NCI-H187 (cell line): ENCODE data around the gene GNG7.
A peak's percentile ranks its signal among the peaks of the same experiment; 100 is the strongest.

Source experiments
- DNase-seq, 2 experiments: peaks; one replicate each; lab custom pipeline; 2025; lab: John Stamatoyannopoulos, UW

Gene GNG7

GRCh38 chr19:2702170-2703076 lies at the start of gene GNG7:
Gene GNG7 (minus strand): TSS chr19:2702694. CDS start chr19:2520688, 182,006 bp downstream.
- DNase-seq = peak; percentile 52 to 93

GRCh38 chr19:2751438-2751830 lies 48.9 kb upstream of the GNG7 start:
- no peak for DNase-seq

DNA sequence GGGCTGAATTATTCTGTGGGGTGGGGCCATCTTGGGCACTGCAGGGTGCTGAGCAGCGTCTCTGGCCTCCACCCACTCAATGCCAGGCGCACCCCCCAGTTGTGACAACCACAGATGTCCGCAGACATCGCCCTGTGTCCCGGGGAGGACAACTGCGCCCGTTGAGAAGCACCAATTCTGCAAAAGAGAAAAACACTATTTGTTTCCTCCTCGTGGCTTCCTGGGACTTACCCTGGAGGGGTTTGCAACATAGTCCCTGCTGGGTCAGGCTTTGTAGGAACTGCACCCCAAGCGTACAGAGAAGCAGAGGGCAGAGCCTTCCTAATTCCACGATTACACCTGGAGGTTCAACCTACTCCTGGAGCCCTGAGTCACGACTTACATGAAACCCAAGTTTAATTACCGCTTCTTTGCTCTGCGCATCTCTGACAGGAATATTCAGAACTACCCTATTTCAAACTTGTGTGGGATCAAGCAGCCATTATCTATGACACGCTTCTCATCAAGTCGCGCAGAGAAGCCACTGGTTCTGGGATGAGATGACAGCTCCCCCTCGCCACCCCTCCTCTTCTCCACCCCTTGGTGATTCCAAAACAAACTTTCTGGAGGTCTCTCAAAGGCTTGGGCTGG lies 48.4 kb upstream of the GNG7 start:
- DNase-seq = no peak

DNA sequence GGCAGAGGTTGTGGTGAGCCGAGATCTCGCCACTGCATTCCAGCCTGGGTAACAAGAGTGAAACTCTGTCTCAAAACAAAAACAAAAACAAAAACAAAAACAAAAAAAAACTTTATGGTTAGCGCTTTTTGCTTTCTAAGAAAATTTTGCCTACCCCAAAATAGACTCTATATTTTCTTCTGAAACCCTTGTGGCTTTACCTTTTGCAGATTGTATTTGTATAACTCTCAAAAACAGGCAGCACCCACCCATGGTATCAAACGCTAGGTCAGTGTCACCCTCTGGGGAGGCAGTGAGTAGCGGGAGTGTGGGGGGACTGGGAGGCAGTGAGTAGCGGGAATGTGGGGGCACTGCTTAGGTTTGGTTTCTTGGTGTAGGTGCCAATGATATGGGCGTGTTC lies 44.9 kb upstream of the GNG7 start:
- DNase-seq = no peak

GRCh38 chr19:2744113-2744512 lies 41.6 kb upstream of the GNG7 start:
- DNase-seq = no peak

GRCh38 chr19:2743099-2743498 lies 40.6 kb upstream of the GNG7 start:
- no peak for DNase-seq

- DNase-seq = no peak
Measured at GRCh38 chr19:2740314-2740656, 37.8 kb upstream of the GNG7 start.

DNA sequence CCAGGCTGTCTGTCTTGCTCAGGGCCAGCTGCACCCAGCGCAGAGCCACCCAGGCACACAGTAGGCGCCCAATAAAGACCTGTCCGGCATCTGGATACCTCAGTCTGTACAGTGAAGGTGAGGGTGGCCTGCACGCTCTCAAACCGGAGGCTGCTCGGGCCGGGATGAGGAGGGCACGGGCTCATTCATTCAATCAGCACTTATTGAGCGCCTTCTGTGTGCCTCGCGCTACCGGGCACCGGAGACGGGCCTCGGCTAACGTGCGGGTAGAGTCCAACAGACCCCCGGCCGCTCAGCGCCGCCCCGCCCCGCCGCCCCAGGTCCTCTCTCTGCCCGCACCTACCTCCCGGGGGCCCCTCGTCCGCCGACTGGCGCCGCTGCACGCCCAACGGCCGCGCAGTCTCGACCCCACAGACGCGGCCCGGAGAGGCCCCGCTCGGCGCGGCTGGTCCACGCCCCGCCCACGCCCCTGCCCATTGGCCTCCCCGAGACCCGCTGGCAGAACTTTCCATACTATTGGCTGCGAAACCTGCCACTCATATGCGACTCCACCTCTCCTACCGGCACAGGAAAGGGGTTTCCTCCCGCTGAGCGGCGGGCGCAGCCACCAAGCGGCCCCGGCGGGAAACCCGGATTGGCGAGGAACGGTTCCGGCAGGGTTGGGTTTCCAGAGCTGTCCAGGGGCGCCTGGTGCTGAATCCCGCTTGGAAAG lies 37.3 kb upstream of the GNG7 start, which contains the start of gene SLC39A3:
Gene SLC39A3 (minus strand): TSS at position 416 of the 712 bp plus-strand sequence. CDS start 2,760 bp downstream, outside the sequence.
- DNase-seq = peak; percentile 97

DNA sequence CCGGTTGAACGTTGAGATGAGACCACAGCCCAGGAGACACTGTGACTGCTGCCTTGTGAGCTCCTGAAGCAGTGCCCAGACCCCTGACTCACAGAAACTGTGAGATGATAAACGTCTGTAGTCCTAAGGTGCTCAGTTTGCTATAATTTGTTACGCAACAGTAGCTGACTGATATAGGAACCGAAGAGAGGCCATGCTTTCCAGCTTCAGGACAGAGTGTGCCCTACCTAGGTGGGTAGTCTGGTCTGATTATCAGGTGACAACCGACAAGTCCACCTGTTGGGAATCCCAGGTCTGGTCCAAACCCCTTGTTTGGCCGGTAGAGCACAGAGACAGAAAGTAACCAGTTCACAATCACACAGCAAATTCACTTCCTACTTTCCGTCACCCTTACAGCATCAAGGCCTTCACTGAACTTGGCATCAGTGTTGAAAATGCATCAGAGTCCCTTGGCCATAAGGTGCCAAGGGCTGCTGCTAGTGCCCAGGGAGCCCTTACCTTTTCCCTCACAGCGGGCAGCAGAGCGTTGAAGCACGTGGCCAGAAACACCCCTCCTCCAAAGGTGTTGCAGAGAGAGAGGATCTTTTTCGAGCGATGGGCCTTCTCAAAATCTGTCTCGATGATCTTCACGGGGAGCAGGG lies 34.2 kb upstream of the GNG7 start:
- DNase-seq = no peak

DNA sequence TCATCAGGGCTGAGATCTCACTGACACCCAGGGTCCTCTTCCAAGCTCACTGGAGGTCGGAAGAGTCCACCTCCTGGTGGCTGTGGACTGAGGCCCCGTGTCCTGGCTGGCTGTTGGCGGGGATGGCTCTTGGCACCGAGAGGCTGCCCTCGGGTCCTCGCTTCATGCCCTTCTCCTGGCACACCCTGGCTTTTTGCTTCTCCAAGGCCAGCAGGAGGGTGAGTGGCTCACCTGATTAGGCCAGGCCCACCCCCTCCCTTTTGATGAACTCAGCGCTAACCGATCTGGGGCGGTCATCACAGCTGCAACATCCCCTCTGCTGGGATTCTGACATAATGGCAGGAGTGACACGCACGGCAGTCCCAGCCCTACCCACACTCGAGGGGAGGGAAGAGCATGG lies 32.9 kb upstream of the GNG7 start:
- no peak for DNase-seq

GRCh38 chr19:2734589-2735288 lies 32.2 kb upstream of the GNG7 start:
- DNase-seq = no peak

- no peak for DNase-seq
Measured at GRCh38 chr19:2733930-2734588, 31.6 kb upstream of the GNG7 start.

- no peak for DNase-seq
Measured at GRCh38 chr19:2732883-2733282, 30.4 kb upstream of the GNG7 start.

DNA sequence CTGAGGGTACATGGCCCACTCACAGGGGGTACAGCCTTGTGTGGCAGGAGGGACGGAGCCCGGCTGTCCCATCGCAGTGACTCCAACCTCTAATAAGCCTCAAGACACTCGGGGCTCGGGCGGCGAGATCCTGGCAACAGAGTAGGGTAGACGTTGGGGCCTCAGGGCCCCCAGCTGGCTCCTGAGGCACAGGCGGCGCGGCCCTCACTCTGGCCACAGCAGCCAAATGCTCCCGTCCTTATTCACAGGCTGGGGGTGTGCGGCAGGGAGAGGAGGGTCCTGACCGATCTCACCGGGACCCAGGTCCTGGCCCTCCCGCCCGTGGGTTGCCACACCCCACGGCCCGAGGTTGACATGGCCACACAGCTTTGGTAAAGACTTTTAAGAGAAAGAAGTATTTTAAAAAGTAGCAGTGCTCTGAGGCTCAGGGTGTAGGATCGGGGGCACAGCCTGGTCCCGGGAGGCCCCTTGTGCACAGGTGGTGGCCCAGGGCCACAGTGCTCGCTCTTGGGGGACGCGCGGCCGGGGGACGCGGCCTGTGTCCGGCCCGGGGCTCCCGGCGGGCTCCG lies 29.7 kb upstream of the GNG7 start:
- DNase-seq = no peak

DNA sequence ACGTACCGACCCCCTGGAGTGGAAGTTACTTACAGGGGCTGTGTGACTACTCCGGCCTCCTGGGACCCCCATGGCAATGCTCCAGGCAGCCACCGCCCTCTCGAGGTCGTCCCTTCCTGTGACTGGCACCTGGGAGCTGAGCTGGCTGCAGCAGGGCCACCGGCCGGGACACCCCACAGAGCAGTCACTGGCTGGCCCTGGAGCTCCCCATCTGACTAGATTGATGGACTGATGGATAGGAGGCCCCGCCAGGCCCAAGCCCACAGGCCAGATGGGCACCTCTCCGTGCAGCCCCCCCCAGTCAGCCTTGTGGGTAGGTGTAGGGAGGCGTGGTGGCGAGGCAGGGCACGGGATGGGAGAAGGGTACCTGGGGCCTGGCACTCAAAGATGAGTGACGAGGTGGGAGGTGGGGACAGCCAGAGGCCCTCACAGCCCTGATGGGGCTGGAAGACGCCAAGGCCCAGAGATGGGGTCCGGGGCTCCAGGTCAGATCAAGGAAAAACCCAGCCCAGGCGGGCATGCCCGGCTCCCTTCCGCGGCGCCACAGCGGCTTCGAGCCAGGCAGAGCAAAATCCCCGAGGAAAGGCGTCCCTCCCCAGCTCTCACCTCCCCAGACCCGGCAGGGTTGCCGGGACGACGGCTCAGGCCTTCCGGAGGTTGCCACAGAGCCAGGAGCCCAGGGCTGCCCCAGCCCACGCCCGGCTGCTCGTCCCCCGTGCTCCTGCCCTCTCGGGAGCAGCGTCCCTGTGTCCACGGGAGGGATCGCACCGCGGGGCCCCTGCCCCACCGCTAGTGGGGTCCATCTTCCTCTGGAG lies 28.9 kb upstream of the GNG7 start:
- no peak for DNase-seq

DNA sequence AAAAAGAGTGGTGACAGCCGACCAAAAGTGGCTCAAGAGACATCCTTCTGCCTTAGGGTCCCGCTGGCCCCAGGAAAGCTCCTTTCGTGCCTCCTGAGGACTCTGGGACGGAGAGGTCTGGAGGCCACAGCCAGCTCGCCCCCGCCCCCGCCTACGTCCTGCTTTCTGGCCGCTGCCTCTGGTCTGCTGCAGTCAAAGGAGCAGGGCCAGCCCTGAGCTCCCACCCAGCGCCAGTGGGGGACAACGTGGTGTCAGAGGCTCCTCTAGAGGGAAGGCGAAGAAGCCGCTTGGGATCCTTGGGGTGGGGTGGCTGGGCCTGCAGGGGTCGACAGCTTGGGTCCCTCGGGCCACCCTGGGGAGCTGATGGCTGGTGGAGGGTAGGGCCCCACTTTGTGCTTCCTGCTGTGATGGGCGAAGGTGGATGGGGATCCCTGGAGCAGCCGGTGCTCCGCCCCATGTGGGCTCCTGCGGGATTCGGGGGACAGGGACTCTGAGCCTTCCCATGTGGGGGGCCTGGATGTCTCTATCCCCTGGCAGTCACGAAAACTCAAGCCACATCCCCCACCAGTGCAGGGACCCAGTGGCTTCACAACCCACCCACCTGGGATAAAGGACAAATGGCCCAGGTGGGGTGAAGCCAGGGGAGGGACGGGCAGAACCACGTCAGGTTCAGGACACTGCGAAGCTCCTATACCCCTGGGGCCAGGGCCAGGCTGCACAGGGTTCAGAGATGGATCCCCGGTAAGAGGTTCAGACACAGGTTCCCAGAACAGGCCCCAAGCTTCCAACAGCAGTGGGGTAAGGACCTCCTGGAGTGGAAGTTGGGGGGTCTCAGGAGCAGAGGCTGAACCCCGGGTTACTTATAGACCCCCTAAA lies 27.7 kb upstream of the GNG7 start:
- DNase-seq = no peak

- no peak for DNase-seq
Measured at GRCh38 chr19:2728783-2729387, 26.4 kb upstream of the GNG7 start.

- DNase-seq = no peak
Measured at GRCh38 chr19:2727640-2727944, 25.1 kb upstream of the GNG7 start.
